Measurements from ENCODE around the gene ECHS1.

Gene ECHS1

DNA sequence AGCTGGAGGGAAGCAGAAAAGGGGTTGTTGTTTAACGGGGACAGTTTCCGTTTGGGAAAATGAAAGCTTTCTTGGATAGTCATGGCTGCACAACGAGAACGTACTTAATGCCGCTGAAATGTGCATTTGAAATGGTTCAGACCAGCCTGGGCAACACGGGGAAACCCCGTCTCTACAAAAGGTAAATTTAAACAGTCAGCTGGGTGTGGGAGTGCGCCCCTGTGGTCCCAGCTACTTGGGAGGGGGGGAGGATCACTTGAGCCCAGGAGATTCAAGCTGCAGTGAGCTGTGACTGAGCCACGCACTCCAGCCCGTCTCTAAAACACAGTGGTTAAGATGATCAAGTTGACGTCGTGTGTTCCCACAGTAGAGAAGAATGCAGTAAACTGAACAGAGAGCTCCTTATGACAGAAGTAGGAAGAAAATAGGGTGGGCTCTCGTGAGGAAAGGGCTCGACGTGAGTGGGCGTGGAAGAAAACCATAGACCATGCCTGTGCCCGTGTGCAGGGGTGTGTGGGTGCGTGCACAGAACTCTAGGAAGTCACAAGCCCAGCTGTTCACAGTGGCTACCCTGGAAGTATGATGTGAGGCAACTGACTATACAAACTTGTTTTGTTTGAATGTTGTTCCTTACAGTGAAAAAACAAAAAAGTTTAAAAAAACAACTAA is 11.2 kb downstream of the ECHS1 start:
- TF ChIP-seq ZNF626 (tag by site-specific recombination; IDR thresholded peaks at IDR 0.05) = no peak
- TF ChIP-seq EGR2 (tag by site-specific recombination; IDR thresholded peaks at IDR 0.05; ENCODE audit: low read depth) = peak; percentile 63
- 0 out of 2 replicates have a peak, but pooled peaks have one; percentile 18 for TF ChIP-seq ZFHX2 (tag by site-specific recombination; conservative IDR thresholded peaks at IDR 0.05)
- TF ChIP-seq ZSCAN16 (tag by site-specific recombination; IDR thresholded peaks at IDR 0.05) = no peak
- no peak for TF ChIP-seq ZNF114 (tag by site-specific recombination; IDR thresholded peaks at IDR 0.05)
- no peak for TF ChIP-seq ZFP37 (tag by site-specific recombination; IDR thresholded peaks at IDR 0.05)
- H3K36me3 ChIP-seq (ENCODE audit: control insufficient read depth in 2 of 2, insufficient read depth in 1 of 2, low read length in 2 of 2) = peaks cover 0 to 47% of the 10 kb centered on the region in 2 experiments; a peak in 2 of 3 replicates
- no peak overlapping the region for H3K4me3 ChIP-seq (ENCODE audit: low read depth, low read length)
- POLR2A ChIA-PET = interaction anchor here (0.9 to 2.6 kb wide), 3 partner anchors 9 to 16 kb away, joined by 3 to 16 read pairs (median 3); partner anchors contain the start of gene ECHS1
- CTCF ChIA-PET = interaction anchor here (1.1 to 4.2 kb wide), 2 partner anchors 11 to 32 kb away, joined by 3 to 27 read pairs; no protein-coding TSS in a partner anchor
- H3K27ac ChIP-seq (ENCODE audit: extremely low read depth, low read depth, low read length) = no peak overlapping the region
- H3K9me3 ChIP-seq (ENCODE audit: control insufficient read depth, insufficient read depth, low read depth, low read length) = no peaks in the 10 kb centered on the region
- H3K4me1 ChIP-seq (ENCODE audit: control insufficient read depth, insufficient read depth, low read length) = peaks cover 4% of the 10 kb centered on the region; the same call in 1 of the 2 replicates

DNA sequence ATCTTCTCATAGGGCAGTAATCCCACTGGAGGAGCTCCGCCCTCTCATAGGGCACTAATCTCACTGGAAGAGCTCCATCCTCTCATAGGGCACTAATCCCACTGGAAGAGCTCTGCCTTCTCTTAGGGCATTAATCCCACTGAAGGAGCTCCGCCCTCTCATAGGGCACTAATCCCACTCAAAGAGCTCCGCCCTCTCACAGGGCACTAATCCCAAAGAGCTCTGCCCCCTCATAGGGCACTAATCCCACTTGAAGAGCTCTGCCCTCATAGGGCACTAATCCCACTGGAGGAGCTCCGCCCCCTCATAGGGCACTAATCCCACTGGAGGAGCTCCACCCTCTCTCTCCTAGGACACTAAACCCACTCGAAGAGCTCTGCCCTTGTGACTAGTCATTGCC is 11.9 kb downstream of the ECHS1 start:
- CTCF ChIA-PET = interaction anchor here (1.1 to 4.2 kb wide), 2 partner anchors 11 to 31 kb away, joined by 3 to 27 read pairs; no protein-coding TSS in a partner anchor
- H3K36me3 ChIP-seq (ENCODE audit: control insufficient read depth in 2 of 2, insufficient read depth in 1 of 2, low read length in 2 of 2) = peaks cover 0 to 40% of the 10 kb centered on the region in 2 experiments; a peak in 2 of 3 replicates
- H3K4me3 ChIP-seq (ENCODE audit: low read depth, low read length) = no peak overlapping the region
- POLR2A ChIA-PET = interaction anchor here (0.9 to 2.6 kb wide), 3 partner anchors 9 to 11 kb away, joined by 3 to 16 read pairs (median 4); partner anchors contain the start of gene ECHS1
- peaks cover 4% of the 10 kb centered on the region; the same call in 1 of the 2 replicates for H3K4me1 ChIP-seq (ENCODE audit: control insufficient read depth, insufficient read depth, low read length)
- no peaks in the 10 kb centered on the region for H3K9me3 ChIP-seq (ENCODE audit: control insufficient read depth, insufficient read depth, low read depth, low read length)
- no peak overlapping the region for H3K27ac ChIP-seq (ENCODE audit: extremely low read depth, low read depth, low read length)
- TF ChIP-seq ZEB2 (tag by site-specific recombination; IDR thresholded peaks at IDR 0.05) (no peak), ZNF292 (tag by site-specific recombination; IDR thresholded peaks at IDR 0.05; ENCODE audit: borderline replicate concordance, low read depth) (no peak), ZNF544 (tag by site-specific recombination; IDR thresholded peaks at IDR 0.05) (no peak), SETDB1 (IDR thresholded peaks at IDR 0.05; ENCODE audit: insufficient read length, low read length) (no peak), ZNF548 (tag by site-specific recombination; IDR thresholded peaks at IDR 0.05) (no peak), ZNF426 (tag by site-specific recombination; IDR thresholded peaks at IDR 0.05) (no peak), ZNF211 (tag by site-specific recombination; IDR thresholded peaks at IDR 0.05; ENCODE audit: low read depth) (no peak), ZNF510 (tag by site-specific recombination; IDR thresholded peaks at IDR 0.05; ENCODE audit: insufficient replicate concordance) (no peak), KLF1 (tag by site-specific recombination; IDR thresholded peaks at IDR 0.05) (peak; percentile 89), ZNF248 (tag by site-specific recombination; IDR thresholded peaks at IDR 0.05) (no peak), ZFHX2 (tag by site-specific recombination; conservative IDR thresholded peaks at IDR 0.05) (peak; percentile 57), ZBTB21 (tag by site-specific recombination; IDR thresholded peaks at IDR 0.05) (no peak), BCL11A (tag by site-specific recombination; IDR thresholded peaks at IDR 0.05; ENCODE audit: low read depth) (no peak), YY1 (tag by site-specific recombination; IDR thresholded peaks at IDR 0.05) (no peak), RBAK (tag by site-specific recombination; IDR thresholded peaks at IDR 0.05) (no peak), ZNF169 (tag by site-specific recombination; IDR thresholded peaks at IDR 0.05) (no peak), ZFP69B (tag by site-specific recombination; IDR thresholded peaks at IDR 0.05) (no peak), IKZF3 (tag by site-specific recombination; IDR thresholded peaks at IDR 0.05) (peak; percentile 45; the same call in 1 of the 2 replicates), ZNF629 (tag by site-specific recombination; IDR thresholded peaks at IDR 0.05) (no peak), YY2 (tag by site-specific recombination; IDR thresholded peaks at IDR 0.05) (no peak), ZNF155 (tag by site-specific recombination; IDR thresholded peaks at IDR 0.05) (no peak), ZNF658 (tag by site-specific recombination; IDR thresholded peaks at IDR 0.05) (no peak), ZNF221 (tag by site-specific recombination; IDR thresholded peaks at IDR 0.05; ENCODE audit: borderline replicate concordance) (no peak), EGR2 (tag by site-specific recombination; IDR thresholded peaks at IDR 0.05; ENCODE audit: low read depth) (peak; percentile 86), ZNF335 (tag by site-specific recombination; conservative IDR thresholded peaks at IDR 0.05) (no peak), ZBTB8A (tag by site-specific recombination; IDR thresholded peaks at IDR 0.05) (0 out of 2 replicates have a peak, but pooled peaks have one; percentile 45), ZNF768 (tag by site-specific recombination; IDR thresholded peaks at IDR 0.05) (no peak), SP3 (tag by site-specific recombination; IDR thresholded peaks at IDR 0.05) (0 out of 2 replicates have a peak, but pooled peaks have one; percentile 20), ZNF112 (tag by site-specific recombination; IDR thresholded peaks at IDR 0.05) (no peak)
- TF ChIP-seq, protein P1, sequence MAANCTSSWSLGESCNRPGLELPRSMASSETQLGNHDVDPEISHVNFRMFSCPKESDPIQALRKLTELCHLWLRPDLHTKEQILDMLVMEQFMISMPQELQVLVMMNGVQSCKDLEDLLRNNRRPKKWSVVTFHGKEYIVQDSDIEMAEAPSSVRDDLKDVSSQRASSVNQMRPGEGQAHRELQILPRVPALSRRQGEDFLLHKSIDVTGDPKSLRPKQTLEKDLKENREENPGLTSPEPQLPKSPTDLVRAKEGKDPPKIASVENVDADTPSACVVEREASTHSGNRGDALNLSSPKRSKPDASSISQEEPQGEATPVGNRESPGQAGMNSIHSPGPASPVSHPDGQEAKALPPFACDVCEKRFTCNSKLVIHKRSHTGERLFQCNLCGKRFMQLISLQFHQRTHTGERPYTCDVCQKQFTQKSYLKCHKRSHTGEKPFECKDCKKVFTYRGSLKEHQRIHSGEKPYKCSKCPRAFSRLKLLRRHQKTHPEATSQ (tag by site-specific recombination; IDR thresholded peaks at IDR 0.05) = no peak
- TF ChIP-seq, protein P2, sequence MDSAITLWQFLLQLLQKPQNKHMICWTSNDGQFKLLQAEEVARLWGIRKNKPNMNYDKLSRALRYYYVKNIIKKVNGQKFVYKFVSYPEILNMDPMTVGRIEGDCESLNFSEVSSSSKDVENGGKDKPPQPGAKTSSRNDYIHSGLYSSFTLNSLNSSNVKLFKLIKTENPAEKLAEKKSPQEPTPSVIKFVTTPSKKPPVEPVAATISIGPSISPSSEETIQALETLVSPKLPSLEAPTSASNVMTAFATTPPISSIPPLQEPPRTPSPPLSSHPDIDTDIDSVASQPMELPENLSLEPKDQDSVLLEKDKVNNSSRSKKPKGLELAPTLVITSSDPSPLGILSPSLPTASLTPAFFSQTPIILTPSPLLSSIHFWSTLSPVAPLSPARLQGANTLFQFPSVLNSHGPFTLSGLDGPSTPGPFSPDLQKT (IDR thresholded peaks at IDR 0.05; ENCODE audit: borderline replicate concordance, low read depth, low read length) = no peak
